ENCODE data around the gene STMN3.
"Not testable (repeated sequence)": the region's sequence is repeated elsewhere in the genome, so short reads cannot be mapped to it uniquely, and the experiment has no call there.

Gene STMN3

DNA sequence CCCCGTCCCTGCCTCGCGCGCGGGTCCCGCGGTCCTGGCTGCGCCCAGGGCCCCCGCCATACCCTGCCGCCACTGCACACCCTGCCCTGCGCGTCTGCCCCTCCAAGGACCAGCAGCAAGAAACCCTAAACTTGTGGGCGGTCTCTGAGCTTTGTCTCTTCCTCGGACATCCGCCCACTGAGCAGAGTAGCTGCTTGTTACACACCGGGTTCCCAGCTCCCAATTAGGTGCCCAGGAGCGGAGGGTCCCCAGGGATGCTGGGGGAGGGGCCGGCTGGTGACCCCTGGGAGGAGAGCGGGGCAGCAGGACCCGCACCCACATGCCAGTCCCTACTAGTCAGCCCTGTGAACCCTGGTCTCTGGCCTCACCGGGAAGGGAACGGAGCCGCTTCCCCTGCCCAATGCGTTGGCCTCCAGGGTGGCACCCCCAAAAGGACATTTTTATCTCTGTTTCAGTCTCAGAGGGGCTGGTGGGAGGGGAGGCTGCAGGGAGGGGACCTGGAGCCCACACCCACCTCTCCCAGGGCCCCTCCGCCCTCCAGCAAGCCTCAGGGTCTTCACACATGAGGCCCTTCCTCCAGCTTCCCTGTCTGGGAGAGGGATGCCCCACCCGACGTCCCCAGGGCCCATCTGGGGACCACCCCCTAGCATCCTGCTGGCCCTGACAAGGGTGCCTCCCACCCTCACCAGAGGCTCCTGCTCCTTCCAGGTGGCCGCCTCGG, 10.5 kb downstream of the STMN3 start:
- no peak overlapping the region for H3K4ac ChIP-seq (ENCODE audit: low read depth, low read length)
- H3K79me2 ChIP-seq (ENCODE audit: control insufficient read depth, insufficient read depth, low read length, poor library complexity): no peaks in the 10 kb centered on the region
- DNase-seq: peak in 1 of 2 donors; percentile 23
- H4K12ac ChIP-seq (ENCODE audit: low read depth, low read length): no peak overlapping the region
- H2BK12ac ChIP-seq (ENCODE audit: low read length): no peak overlapping the region
- H3K27ac ChIP-seq (ENCODE audit: low read depth, low read length): no peak overlapping the region
- H2BK120ac ChIP-seq (ENCODE audit: insufficient read depth, low read length, poor library complexity): no peak overlapping the region
- H3K14ac ChIP-seq (ENCODE audit: low read length): peak overlapping the region; percentile 35
- peak overlapping the region; percentile 7 for H4K91ac ChIP-seq (ENCODE audit: low read depth, low read length)
- H2BK5ac ChIP-seq (ENCODE audit: low read depth, low read length, poor library complexity): no peak overlapping the region
- H3K4me2 ChIP-seq (ENCODE audit: low read length): peak overlapping the region; percentile 90
- no peaks in the 10 kb centered on the region for H3K36me3 ChIP-seq (ENCODE audit: control insufficient read depth in 1 of 2, insufficient read depth in 2 of 2, low read length in 2 of 2)
- H3K23ac ChIP-seq (ENCODE audit: low read length): no peak overlapping the region
- no peak overlapping the region for H2AK5ac ChIP-seq (ENCODE audit: low read length)
- H3K18ac ChIP-seq (ENCODE audit: low read length): no peak overlapping the region
- peaks cover 2% of the 10 kb centered on the region for H3K9me3 ChIP-seq (ENCODE audit: insufficient read depth, low read depth, low read length)
- WGBS (ENCODE audit: extremely low coverage, insufficient coverage, insufficient read length): no CpG with 5 or more reads among the region's 29 CpGs
- peak overlapping the region; percentile 66 for H2AFZ ChIP-seq (ENCODE audit: insufficient read depth, low read length, poor library complexity)
- H3K4me3 ChIP-seq (ENCODE audit: low read depth, low read length): peak overlapping the region; percentile 18
- H3K27me3 ChIP-seq (ENCODE audit: insufficient read depth, low read length): no peaks in the 10 kb centered on the region
- H3K79me1 ChIP-seq (ENCODE audit: low read length): peaks cover 4% of the 10 kb centered on the region
- peak overlapping the region; percentile 14 for H4K8ac ChIP-seq (ENCODE audit: low read depth, low read length)
- no peak overlapping the region for H3K9ac ChIP-seq (ENCODE audit: low read length)
- H3K4me1 ChIP-seq (ENCODE audit: control insufficient read depth in 1 of 2, insufficient read depth in 2 of 2, low read length in 2 of 2): peaks cover 5 to 16% of the 10 kb centered on the region in 2 experiments

DNA sequence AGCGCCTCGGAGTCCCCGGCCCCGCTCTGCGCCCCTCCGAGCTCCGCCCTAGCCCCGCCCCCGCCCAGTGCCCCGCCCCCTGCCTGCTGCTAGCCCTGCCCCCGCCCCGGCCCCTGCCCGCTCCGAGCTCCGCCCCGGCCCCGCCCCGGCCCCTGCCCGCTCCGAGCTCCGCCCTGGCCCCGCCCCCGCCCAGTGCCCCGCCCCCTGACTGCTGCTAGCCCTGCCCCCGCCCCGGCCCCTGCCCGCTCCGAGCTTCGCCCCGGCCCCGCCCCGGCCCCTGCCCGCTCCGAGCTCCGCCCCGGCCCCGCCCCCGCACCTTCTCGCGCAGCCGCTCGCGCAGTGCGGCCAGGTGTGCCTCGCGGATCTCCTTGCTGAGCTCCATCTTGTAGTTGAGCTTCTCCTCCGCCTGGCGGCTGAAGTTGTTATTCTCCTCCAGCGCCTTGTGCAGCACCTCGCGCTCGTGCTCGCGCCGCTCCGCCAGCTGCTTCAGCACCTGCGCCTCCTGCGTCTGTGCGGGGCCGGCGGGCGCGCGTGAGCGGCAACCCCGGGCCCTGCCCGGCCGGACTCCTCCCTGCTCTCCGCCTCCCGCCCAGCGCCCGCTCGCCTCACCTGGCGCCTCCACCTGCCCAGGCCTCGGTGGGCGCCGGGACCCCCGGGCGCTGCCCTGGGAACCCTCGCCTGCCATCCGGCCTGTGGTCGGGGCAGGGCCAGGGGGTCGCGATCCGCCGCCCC, 11.3 kb downstream of the STMN3 start:
- WGBS (ENCODE audit: extremely low coverage, insufficient coverage, insufficient read length): no CpG with 5 or more reads among the region's 86 CpGs
- no peak overlapping the region for H4K12ac ChIP-seq (ENCODE audit: low read depth, low read length)
- H3K9me3 ChIP-seq (ENCODE audit: insufficient read depth, low read depth, low read length): peaks cover 2% of the 10 kb centered on the region
- no peak overlapping the region for H3K18ac ChIP-seq (ENCODE audit: low read length)
- peak overlapping the region; percentile 35 for H3K14ac ChIP-seq (ENCODE audit: low read length)
- no peak overlapping the region for H3K9ac ChIP-seq (ENCODE audit: low read length)
- no peaks in the 10 kb centered on the region for H3K36me3 ChIP-seq (ENCODE audit: control insufficient read depth in 1 of 2, insufficient read depth in 2 of 2, low read length in 2 of 2)
- H3K79me1 ChIP-seq (ENCODE audit: low read length): peaks cover 4% of the 10 kb centered on the region
- peak; percentile 94 for DNase-seq
- H2AFZ ChIP-seq (ENCODE audit: insufficient read depth, low read length, poor library complexity): peak overlapping the region; percentile 66
- H2AK5ac ChIP-seq (ENCODE audit: low read length): no peak overlapping the region
- peak overlapping the region; percentile 14 for H4K8ac ChIP-seq (ENCODE audit: low read depth, low read length)
- H3K4me2 ChIP-seq (ENCODE audit: low read length): peak overlapping the region; percentile 90
- no peak overlapping the region for H3K23ac ChIP-seq (ENCODE audit: low read length)
- H3K4me3 ChIP-seq (ENCODE audit: low read depth, low read length): peak overlapping the region; percentile 18
- H3K4me1 ChIP-seq (ENCODE audit: control insufficient read depth in 1 of 2, insufficient read depth in 2 of 2, low read length in 2 of 2): peaks cover 5 to 16% of the 10 kb centered on the region in 2 experiments
- H3K4ac ChIP-seq (ENCODE audit: low read depth, low read length): no peak overlapping the region
- H3K27ac ChIP-seq (ENCODE audit: low read depth, low read length): no peak overlapping the region
- no peaks in the 10 kb centered on the region for H3K79me2 ChIP-seq (ENCODE audit: control insufficient read depth, insufficient read depth, low read length, poor library complexity)
- no peak overlapping the region for H2BK5ac ChIP-seq (ENCODE audit: low read depth, low read length, poor library complexity)
- peak overlapping the region; percentile 34 for H4K91ac ChIP-seq (ENCODE audit: low read depth, low read length)
- no peak overlapping the region for H2BK12ac ChIP-seq (ENCODE audit: low read length)
- H2BK120ac ChIP-seq (ENCODE audit: insufficient read depth, low read length, poor library complexity): no peak overlapping the region
- no peaks in the 10 kb centered on the region for H3K27me3 ChIP-seq (ENCODE audit: insufficient read depth, low read length)

DNA sequence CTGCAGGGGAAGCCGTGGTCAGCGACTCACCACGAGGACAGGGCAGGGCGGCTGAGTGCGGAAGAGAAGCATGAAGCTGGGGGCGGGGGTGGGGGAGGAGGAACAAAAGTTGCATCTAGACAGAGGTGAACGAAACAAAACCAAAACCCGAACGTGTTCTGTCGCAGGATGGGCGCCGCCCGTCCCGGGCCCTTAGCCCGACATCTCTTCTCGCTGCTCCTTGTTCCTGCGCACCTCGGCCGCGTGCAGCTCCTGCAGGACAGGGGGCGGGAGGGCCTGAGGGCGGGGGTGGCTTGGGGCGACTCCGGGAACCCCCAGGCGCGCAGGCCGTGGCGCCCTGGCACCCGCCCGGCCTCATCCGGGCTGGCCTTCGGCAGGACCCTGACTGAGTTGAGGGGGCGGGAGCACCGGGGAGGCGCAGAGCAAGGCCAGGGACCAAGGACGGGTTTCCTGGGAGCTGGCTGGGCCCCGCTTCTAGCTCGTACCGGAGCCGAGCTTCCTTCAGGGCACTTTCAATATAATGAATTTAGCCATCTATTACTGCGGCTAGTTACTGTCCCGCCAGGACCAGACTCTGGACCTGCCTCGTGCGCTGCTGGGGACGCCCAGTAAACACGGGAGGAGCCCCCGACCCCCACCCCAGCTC, 12.0 kb downstream of the STMN3 start:
- peaks cover 5 to 16% of the 10 kb centered on the region in 2 experiments for H3K4me1 ChIP-seq (ENCODE audit: control insufficient read depth in 1 of 2, insufficient read depth in 2 of 2, low read length in 2 of 2)
- H4K8ac ChIP-seq (ENCODE audit: low read depth, low read length): peak overlapping the region; percentile 55

GRCh38 chr20:63640686-63641085, 12.5 kb downstream of the STMN3 start:
- not testable (repeated sequence) for H3K27ac ChIP-seq (ENCODE audit: low read depth, low read length); H3K79me2 ChIP-seq (ENCODE audit: control insufficient read depth, insufficient read depth, low read length, poor library complexity); H4K91ac ChIP-seq (ENCODE audit: low read depth, low read length); H3K9me3 ChIP-seq (ENCODE audit: insufficient read depth, low read depth, low read length); H3K36me3 ChIP-seq (ENCODE audit: control insufficient read depth in 1 of 2, insufficient read depth in 2 of 2, low read length in 2 of 2); H3K14ac ChIP-seq (ENCODE audit: low read length); H3K4me2 ChIP-seq (ENCODE audit: low read length); H3K18ac ChIP-seq (ENCODE audit: low read length); H4K12ac ChIP-seq (ENCODE audit: low read depth, low read length); H3K79me1 ChIP-seq (ENCODE audit: low read length); H2AFZ ChIP-seq (ENCODE audit: insufficient read depth, low read length, poor library complexity); H3K23ac ChIP-seq (ENCODE audit: low read length); H3K4ac ChIP-seq (ENCODE audit: low read depth, low read length); H3K4me3 ChIP-seq (ENCODE audit: low read depth, low read length); H2BK120ac ChIP-seq (ENCODE audit: insufficient read depth, low read length, poor library complexity); H2AK5ac ChIP-seq (ENCODE audit: low read length); H2BK12ac ChIP-seq (ENCODE audit: low read length); DNase-seq; H3K9ac ChIP-seq (ENCODE audit: low read length); H2BK5ac ChIP-seq (ENCODE audit: low read depth, low read length, poor library complexity); H4K8ac ChIP-seq (ENCODE audit: low read depth, low read length); H3K27me3 ChIP-seq (ENCODE audit: insufficient read depth, low read length)
- no CpG with 5 or more reads among the region's 17 CpGs for WGBS (ENCODE audit: extremely low coverage, insufficient coverage, insufficient read length)
- peaks cover 5 to 16% of the 10 kb centered on the region in 2 experiments for H3K4me1 ChIP-seq (ENCODE audit: control insufficient read depth in 1 of 2, insufficient read depth in 2 of 2, low read length in 2 of 2)

More for the DNA sequence above, 12.0 kb downstream of the STMN3 start:
- H2AFZ ChIP-seq (ENCODE audit: insufficient read depth, low read length, poor library complexity): no peak overlapping the region
- no peak overlapping the region for H3K4me3 ChIP-seq (ENCODE audit: low read depth, low read length)
- no CpG with 5 or more reads among the region's 47 CpGs for WGBS (ENCODE audit: extremely low coverage, insufficient coverage, insufficient read length)
- no peak overlapping the region for H3K14ac ChIP-seq (ENCODE audit: low read length)
- H3K79me1 ChIP-seq (ENCODE audit: low read length): peaks cover 4% of the 10 kb centered on the region
- no peaks in the 10 kb centered on the region for H3K27me3 ChIP-seq (ENCODE audit: insufficient read depth, low read length)
- no peak overlapping the region for H3K27ac ChIP-seq (ENCODE audit: low read depth, low read length)
- DNase-seq: no peak
- H3K9ac ChIP-seq (ENCODE audit: low read length): no peak overlapping the region
- H4K91ac ChIP-seq (ENCODE audit: low read depth, low read length): peak overlapping the region; percentile 34
- no peak overlapping the region for H2BK120ac ChIP-seq (ENCODE audit: insufficient read depth, low read length, poor library complexity)
- H4K12ac ChIP-seq (ENCODE audit: low read depth, low read length): peak overlapping the region; percentile 59
- H2BK5ac ChIP-seq (ENCODE audit: low read depth, low read length, poor library complexity): no peak overlapping the region
- H2AK5ac ChIP-seq (ENCODE audit: low read length): no peak overlapping the region
- peaks cover 2% of the 10 kb centered on the region for H3K9me3 ChIP-seq (ENCODE audit: insufficient read depth, low read depth, low read length)
- H2BK12ac ChIP-seq (ENCODE audit: low read length): no peak overlapping the region
- H3K79me2 ChIP-seq (ENCODE audit: control insufficient read depth, insufficient read depth, low read length, poor library complexity): no peaks in the 10 kb centered on the region
- H3K36me3 ChIP-seq (ENCODE audit: control insufficient read depth in 1 of 2, insufficient read depth in 2 of 2, low read length in 2 of 2): no peaks in the 10 kb centered on the region
- H3K4me2 ChIP-seq (ENCODE audit: low read length): peak overlapping the region; percentile 59
- H3K18ac ChIP-seq (ENCODE audit: low read length): no peak overlapping the region
- H3K4ac ChIP-seq (ENCODE audit: low read depth, low read length): no peak overlapping the region
- H3K23ac ChIP-seq (ENCODE audit: low read length): no peak overlapping the region
